ENCODE results near the gene MRPL27.

DNA sequence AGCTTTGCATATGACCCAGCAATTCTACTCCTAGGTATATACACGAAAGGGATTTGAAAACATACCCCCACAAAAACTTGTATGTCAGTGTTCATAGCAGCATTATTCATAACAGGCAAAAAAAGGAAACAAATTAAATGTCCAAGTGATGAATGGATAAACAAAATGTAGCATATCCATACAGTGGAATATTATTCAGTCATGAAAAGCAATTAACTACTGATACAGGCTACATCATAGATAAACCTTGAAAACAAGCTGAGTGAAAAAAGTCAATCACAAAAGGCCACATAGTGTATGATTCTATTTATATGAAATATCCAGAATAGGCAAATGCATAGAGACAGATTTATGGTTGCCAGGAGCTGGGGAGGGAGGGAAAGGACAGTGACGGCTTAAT is 721 bp upstream of the MRPL27 start:
- TF ChIP-seq, protein P1, sequence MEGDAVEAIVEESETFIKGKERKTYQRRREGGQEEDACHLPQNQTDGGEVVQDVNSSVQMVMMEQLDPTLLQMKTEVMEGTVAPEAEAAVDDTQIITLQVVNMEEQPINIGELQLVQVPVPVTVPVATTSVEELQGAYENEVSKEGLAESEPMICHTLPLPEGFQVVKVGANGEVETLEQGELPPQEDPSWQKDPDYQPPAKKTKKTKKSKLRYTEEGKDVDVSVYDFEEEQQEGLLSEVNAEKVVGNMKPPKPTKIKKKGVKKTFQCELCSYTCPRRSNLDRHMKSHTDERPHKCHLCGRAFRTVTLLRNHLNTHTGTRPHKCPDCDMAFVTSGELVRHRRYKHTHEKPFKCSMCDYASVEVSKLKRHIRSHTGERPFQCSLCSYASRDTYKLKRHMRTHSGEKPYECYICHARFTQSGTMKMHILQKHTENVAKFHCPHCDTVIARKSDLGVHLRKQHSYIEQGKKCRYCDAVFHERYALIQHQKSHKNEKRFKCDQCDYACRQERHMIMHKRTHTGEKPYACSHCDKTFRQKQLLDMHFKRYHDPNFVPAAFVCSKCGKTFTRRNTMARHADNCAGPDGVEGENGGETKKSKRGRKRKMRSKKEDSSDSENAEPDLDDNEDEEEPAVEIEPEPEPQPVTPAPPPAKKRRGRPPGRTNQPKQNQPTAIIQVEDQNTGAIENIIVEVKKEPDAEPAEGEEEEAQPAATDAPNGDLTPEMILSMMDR (IDR thresholded peaks at IDR 0.05) = no peak
- no peak for TF ChIP-seq POLR2A (IDR thresholded peaks at IDR 0.05)

All from lower leg skin (tissue), 3 donors.